ENCODE data around the gene DNAJB12.
A peak's percentile ranks its signal among the peaks of the same experiment; 100 is the strongest.
"Not testable (repeated sequence)": the region's sequence is repeated elsewhere in the genome, so short reads cannot be mapped to it uniquely, and the experiment has no call there.

The DNAJB12 gene

GRCh38 chr10:72330069-72330426 is 24.7 kb downstream of the DNAJB12 start:
- DNase-seq (ENCODE audit: low spot score): no peak

DNA sequence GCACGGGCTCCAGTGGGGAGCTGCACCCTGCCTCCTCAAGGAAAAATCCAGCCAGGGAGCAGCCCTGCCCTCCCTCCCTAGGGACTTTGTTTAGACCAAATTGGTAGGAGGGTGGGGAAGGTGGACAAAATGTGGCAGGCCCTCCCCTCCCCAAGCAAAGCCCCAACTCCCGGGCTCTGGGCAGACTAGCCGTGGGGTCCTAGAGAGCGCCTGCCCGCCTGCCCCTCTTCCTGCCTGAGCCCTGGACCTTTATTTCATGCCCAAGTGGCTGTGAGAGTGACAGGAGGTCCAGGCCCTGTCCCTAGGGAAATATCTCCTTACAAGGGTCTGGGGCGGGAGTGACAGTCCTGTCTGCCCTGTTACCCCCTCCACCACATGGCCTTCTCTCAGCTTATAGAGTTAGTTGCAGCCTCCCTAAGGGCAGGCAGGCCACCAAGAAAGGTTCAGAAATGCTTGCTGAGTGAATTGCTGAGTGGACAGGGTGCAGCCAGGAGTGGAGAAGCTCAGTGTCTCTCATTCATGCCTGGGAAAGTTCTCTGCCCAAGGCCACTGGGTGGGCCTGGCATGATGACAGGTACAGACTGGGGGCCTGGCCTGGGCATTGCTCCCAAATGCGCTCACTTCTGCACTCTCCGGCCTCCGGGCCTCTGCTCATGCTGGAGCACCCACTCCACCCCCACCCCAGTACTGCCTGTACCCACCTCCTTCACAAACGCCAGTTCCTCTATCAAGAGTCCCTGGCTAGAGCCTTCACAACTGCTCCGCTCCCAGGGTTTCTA is 25.2 kb downstream of the DNAJB12 start:
- no peak for DNase-seq (ENCODE audit: low spot score)

DNA sequence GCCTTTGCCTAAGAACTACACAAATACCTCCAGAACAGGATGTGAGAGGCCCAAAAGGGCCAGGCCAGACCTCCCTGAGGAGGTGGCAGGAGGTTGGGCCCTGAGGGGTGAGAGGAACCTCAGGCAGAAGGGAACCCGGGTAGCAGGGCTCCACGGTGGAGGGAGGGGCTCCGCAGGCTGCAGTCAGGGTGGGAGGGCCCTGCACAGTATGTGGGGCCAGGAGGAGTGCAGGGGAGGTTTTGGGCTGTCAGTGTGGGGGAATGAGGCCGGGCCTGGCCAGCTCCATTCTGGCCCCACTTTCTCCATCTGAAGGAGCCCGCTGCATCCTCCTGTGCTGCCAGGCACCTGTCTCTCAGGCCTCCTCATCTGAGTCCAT is 25.9 kb downstream of the DNAJB12 start:
- DNase-seq (ENCODE audit: low spot score): no peak

DNA sequence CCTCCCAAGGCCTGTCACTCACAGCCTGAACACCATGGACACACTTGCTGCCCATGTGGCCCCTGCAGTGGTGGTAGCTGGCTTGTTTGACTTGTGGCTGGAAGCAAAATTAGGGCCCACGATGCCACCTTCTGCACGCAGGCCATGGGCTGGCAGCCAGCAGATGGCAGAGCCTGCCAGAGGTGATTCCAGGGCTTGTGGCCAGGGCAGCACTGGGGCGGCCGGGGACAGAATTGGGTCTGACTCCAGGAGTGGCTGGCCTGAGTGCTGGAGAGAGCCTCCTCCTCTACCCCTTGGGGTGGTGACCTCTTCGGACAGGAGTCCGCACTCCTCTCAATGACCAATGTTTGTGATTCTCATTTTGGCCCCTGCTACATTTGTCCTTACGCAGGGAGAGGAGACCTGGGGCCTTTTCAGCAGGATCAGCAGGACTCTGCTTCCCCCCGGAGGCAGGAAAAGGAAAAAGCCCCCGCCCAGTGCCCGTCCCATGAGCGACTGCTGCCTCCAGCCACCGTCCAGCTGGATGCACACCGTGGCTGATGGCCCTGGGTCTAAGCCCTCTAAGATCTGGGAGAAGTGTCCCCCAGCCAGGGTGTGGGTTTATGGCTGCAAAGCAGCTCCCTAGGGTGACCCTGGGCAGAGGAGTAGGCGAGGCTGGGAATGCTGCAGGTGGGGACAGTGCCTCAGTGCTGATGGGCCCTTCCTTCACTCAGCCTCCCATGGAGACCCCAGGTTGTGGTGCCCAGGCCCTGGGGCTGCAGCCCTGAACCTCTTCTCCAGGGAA is 26.5 kb downstream of the DNAJB12 start:
- DNase-seq (ENCODE audit: low spot score): peak; percentile 56

DNA sequence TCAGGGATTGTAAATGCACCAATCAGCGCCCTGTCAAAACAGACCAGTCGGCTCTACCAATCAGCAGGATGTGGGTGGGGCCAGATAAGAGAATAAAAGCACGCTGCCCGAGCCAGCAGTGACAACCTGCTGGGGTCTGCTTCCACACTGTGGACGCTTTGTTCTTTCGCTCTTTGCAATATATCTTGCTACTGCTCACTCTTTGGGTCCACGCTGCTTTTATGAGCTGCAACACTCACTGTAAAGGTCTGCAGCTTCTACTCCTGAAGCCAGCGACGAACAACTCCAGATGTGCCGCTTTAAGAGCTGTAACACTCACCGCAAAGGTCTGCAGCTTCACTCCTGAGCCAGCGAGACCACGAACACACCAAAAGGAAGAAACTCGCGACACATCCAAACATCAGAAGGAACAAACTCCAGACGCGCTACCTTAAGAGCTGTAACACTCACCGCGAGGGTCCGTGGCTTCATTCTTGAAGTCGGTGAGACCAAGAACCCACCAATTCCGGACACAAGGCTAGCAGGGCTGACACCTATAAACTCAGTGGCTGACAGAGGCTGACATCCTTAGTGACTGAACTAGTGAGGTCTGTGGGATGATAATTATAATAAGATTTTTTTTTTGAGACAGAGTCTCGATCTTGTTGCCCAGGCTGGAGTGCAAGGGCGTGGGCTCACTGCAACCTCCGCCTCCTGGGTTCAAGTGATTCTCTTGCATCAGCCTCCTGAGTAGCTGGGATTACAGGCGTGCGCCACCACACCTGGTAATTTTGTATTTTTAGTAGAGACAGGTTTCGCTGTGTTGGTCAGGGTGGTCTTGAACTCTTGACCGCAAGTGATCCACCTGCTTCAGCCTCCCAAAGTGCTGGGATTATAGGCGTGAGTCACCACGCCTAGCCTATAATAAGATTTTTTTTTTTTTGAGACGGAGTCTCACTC is 27.8 kb downstream of the DNAJB12 start:
- not testable (repeated sequence) for DNase-seq (ENCODE audit: low spot score)

DNA sequence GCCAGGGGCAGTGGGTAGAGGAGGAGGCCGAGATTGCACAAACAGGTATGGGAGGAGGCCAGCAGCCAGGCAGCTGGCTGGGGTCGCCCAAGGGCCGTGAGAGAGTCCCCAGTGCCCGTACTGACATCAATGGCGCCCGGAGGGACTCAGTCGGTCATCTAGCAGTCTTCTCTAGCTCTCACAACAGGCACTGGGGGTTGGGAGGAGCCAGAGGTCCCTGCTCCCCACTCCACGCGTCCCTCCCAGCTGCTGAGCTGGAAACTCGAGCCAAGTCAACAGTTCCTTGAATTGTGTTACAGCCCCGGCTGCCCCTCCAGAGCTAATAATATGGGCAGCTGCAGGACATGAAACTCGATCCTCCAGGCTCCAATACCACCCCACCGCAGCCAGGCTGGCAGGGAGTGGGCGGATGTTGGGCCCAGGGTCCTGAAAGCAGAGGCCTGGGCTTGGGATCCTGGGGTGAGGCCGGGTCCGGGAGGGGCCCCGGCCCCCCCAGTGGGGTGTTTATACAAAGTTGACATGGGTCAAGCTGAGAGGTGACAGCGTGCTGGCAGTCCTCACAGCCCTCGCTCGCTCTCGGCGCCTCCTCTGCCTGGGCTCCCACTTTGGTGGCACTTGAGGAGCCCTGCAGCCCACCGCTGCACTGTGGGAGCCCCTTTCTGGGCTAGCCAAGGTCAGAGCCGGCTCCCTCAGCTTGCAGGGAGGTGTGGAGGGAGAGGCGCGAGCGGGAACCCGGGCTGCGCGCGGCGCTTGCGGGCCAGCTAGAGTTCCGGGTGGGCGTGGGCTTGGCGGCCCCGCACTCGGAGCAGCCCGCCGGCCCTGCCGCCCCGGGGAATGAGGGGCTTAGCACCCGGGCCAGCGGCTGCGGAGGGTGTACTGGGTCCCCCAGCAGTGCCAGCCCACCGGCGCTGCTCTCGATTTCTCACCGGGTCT is 29.2 kb downstream of the DNAJB12 start:
- DNase-seq (ENCODE audit: low spot score): not testable (repeated sequence)

DNA sequence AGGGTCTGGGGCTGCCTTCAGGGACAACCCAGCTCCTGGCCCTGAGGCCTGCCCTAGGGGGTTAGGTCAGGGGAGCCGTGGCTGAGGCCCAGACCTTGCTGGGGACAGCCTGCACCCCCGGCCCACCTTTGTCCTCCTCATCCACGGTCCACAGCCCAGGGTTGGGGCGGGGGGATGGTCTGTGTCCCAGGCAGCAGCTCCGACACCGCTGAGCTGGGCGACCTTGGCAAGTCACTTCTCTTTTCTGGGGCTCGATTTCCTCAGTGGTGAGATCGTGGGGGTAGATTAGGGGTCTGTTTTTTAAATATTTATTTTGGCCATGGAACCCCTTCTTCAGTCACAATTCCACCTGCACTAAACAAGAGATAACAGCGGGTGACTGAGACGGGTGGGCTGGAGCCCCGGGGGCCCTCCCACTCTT is 30.9 kb downstream of the DNAJB12 start:
- no peak for DNase-seq (ENCODE audit: low spot score)

DNA sequence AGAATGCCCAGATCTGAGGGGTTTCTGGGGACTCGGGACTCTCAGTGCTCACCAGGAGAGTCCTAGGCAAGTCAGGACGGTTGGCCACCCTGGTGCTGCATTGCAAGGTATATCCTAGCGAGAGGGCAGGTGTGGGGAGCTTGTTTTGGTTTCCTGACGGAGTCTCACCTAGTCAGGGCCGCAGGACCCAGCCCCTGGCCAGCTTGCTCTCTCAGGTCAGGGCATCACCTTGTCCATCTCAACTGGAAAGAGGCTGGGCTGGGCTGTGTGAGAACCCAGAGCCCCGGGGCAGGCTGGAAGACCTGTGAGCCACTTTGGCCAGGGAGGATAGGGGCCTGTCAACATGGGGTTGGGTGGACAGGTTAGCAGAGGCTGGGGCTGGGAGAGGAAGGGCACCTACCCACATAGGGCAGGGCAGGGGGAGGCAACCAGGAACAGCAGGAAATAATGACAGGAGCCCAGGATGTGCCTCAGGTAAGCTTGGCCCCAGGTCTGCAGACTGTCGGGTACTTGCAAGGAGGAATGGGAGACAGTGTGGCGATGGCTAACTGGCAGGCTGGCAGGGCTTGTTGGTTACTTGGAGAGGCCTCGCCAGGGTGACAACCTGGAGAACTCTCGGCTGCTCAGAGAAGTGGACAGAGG is 31.5 kb downstream of the DNAJB12 start:
- DNase-seq (ENCODE audit: low spot score): no peak

GRCh38 chr10:72322280-72323058 is 32.2 kb downstream of the DNAJB12 start:
- peak; percentile 61 for DNase-seq (ENCODE audit: low spot score)

DNA sequence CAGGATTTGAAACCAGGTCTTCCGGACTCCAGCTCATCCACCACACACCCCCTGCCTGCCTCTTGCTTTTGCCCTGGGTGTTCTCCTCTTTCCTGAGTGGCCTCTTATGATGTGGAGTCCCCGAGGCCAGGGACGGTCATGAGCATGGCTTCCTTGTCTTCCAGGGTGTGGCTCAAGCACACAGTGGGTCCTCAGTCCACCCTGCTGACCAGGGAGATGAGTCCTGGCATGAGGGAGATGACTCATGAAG is 32.8 kb downstream of the DNAJB12 start:
- DNase-seq (ENCODE audit: low spot score): peak; percentile 32

DNA sequence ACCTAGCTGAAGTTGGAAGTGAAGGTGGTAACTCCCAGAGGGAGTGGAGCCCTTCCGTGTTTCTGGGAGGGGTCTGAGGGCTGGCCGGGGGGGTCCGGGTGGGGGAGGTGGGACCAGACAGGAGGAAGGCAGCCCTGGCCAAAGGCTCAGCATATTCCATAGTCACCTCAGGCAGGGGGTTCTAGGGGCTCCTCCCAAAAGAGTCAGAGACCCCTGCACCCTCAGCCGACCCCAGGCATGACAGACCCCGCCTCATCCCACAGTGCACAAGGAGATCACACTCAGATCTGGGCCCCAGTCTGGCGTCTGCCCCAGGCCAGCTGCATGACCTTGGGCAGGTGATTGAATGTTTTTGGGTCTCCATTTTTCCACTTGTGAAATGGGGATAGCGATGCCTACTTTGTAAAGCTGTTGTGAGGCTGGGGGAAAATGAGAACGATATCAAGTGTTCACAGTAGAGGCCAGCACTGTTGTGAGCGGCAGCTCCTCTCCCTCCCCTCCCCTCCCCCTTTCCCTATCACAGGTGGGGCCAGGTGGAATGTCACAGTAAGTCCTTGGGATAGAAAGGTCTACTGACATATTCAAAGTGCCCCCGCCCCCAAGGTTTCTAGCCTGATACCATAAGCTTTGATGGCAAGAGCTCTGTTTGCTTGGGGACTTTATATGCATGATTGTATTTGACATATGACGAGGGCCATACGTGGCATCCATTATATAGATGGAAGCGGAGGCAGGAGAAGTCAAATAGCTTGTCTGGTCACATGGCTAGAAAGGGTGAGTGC is 33.3 kb downstream of the DNAJB12 start:
- DNase-seq (ENCODE audit: low spot score): no peak

GRCh38 chr10:72320676-72321247 is 34.0 kb downstream of the DNAJB12 start:
- DNase-seq (ENCODE audit: low spot score): peak; percentile 96

DNA sequence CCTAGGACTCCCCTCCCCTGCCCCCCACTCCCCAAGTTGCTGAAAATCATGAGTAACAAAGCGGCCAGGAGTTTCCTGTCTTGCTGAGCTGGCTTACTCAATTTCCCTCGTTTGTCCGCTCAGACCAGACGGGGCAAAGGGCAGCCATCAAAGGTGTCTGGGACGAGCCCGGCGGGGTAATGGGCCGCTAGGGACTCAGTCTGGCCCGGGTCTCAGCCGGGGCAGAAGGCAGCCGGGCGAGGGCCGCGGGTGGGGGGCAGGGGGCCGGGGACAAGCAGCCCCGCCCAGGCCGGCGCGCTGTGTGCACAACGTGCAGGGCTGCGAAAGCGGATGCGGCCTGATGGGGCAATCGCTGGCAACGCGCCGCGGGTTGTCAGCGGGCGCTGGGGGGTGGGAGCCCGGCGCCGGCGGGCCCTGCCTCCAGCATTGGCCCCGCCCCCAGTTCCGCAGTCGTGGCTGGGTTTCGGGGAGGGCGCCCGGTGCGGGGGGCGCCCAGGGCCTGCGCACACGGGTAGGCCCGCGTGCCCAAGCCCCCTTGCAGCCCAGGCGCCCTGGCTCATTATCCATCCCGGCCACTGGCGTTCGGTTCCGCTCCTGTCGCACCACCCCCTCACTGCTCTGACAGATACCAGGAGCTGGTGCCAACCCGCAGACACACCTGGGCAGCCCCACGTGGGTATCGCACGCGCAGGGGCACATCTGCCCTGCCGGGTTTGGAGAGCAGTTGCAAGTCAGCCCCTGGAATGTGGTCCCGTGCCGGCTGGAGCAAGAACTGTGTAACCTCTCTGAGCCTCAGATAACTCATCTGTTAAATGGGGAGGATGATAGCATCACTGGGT is 35.1 kb downstream of the DNAJB12 start:
- DNase-seq (ENCODE audit: low spot score): peak; percentile 85

GRCh38 chr10:72318418-72319262 is 36.1 kb downstream of the DNAJB12 start:
- DNase-seq (ENCODE audit: low spot score): no peak

DNA sequence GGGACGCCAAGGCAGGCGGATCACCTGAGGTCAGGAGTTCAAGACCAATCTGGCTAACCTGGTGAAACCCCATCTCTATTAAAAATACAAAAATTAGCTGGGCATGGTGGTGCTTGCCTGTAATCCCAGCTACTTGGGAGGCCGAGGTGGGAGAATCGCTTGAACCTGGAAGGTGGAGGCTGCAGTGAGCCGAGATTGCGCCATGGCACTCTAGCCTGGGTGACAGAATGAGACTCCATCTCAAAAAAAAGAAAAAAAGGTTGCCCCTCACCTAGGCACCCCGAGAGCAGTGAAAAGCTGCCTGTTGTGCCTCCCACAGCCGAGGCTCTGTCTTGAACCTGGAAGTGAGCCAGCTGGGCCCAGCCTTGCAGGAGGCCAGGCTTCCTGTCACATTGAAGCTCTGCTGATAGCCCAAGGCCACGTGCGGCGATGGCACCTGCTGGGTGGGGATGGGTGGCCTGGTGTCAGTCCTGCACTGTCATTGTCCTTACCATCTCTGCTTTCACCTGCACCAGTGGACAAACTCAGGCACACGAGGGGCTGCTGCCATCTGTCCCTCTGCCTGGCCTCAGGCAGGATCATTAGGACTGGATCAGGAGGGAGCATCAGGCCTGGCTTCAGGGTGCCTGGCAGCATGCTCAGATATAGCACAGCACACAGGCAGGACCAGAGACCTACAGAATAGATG is 37.8 kb downstream of the DNAJB12 start:
- no peak for DNase-seq (ENCODE audit: low spot score)

DNA sequence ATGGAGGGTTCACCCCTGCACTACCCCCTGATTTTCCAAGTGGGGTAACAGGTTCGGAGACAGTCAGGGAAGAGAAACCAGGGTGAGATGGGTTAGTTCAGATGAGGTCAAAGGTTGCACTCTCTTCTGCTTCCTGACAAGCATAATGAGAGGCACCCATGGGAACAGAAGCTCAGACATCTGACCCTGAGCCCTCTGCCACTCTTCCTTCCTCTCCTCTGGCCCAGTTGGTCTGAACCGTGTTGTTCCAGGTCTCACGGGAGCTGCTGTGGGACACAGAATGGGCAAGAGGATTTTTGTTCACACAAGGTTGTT is 38.4 kb downstream of the DNAJB12 start:
- DNase-seq (ENCODE audit: low spot score): no peak

Data from LoVo (cell line).